Occipital lobe (tissue), 2 donors: ENCODE results near the gene LPCAT1. TPM values are rescaled to one million over a fixed set of nuclear protein-coding genes. Genes with fewer than 3 reads are reported as not detected.
"Not testable (repeated sequence)": the region's sequence is repeated elsewhere in the genome, so short reads cannot be mapped to it uniquely, and the experiment has no call there.

Experiments used
- DNase-seq: peaks from one replicate; lab custom pipeline; 2025; lab: John Stamatoyannopoulos, UW
- total RNA-seq: library from RNA; depleted of rRNA; stranded (reverse); fragments of >200 nt; gene quantifications from one replicate; pipeline ENCODE4 v1.2.3, GENCODE V29; 2014

LPCAT1 gene, protein sequence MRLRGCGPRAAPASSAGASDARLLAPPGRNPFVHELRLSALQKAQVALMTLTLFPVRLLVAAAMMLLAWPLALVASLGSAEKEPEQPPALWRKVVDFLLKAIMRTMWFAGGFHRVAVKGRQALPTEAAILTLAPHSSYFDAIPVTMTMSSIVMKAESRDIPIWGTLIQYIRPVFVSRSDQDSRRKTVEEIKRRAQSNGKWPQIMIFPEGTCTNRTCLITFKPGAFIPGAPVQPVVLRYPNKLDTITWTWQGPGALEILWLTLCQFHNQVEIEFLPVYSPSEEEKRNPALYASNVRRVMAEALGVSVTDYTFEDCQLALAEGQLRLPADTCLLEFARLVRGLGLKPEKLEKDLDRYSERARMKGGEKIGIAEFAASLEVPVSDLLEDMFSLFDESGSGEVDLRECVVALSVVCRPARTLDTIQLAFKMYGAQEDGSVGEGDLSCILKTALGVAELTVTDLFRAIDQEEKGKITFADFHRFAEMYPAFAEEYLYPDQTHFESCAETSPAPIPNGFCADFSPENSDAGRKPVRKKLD
- total RNA-seq = 129 TPM

DNA sequence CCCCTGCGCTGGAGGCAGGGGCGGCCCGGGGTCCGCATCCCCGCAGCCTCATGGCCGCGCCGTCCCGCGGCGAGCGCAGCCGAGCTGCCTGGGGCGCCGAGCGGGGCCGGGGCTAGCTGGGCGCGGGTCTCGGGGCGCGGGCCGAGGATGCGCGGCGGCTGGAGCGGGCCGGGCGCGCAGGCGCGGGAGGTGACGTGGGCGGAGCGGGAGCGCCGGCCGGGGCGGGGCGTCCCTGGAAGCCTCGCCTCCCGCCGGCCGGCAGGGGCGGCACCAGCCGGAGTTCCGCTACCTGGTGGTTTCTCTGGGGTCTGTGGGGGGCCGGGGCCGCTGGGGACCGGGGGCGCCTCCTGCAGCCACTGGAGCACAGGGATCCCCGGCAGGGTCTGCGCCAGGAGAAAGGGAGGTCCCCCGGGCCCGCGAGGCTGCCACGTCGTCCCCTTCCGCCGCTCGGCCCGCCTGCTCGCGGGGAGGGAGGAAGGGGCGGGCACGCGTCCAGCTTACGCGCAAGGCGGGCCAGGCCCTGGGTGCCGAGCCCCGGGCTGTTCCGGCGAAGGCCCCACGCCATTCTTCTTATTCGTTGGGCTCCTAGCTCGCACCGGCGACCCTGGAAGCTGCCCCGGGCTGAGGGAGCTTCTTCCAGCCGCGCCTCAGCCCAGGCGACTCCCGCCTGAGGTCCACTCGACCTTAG, at the start of gene LPCAT1:
Gene LPCAT1, minus strand, starts transcription at position 168 of the 688 bp plus-strand sequence. Its CDS starts 116 bp downstream, at position 52.
- DNase-seq = peak; percentile 53

DNA sequence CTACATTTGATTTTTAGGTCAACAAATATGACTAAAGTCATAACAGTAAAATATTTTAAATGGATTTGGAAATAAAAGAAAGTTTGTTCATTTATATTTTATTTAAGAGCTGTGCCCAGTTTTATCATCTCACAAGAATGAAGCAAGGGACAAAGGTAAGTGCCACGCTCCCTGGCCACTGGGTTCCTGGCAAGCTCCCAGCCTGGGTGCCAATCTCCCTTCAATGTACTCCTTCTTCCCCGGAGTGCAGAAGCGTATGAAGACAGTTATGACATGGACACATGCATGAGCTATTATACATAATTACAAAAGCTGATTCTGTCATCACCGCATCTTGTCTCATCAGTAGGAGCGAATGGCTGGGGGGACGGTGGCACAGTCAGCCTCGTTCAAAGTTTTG, 48.1 kb upstream of the LPCAT1 start:
- DNase-seq = not testable (repeated sequence)

- no peak for DNase-seq
These were observed 47.2 kb upstream of the LPCAT1 start for GRCh38 chr5:1570975-1571374.

DNA sequence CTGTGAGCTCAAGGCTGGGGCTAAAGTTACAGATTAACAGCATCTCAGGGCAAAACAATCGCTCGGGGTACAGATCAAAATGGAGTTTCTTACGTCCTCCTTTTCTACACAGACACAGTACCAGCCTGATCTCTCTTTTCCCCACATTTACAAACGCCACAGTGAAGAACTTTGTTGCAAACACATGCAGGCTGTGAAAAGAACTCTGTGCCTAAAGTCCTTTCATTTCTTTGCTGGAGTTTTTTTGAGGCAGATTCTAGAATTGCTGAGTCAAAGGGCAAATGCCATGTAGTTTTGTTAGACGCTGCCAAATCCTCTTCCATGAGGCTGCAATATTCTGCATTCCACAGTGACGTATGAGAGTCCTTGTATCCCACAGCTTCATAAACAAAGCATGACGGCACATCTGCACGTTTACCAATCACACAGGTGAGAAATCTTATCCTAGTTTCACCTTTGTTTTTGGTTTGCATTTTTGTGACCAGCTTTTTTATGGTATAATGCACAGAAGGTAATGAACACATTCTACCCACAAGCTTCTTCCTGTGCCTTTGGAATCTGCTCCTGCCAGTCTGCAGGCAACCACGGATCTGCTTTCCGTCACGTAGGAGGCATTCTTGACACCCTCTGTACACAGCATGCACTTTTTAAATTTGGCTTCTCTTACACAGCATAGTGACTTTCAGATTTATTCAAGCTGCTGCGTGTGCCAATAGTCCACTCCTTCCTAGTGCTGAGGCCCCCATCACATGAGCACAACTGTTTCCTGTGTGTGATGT, 44.6 kb upstream of the LPCAT1 start:
- no peak for DNase-seq

GRCh38 chr5:1567527-1568200, 43.9 kb upstream of the LPCAT1 start:
- DNase-seq = not testable (repeated sequence)

- DNase-seq = no peak
These were observed 42.3 kb upstream of the LPCAT1 start for GRCh38 chr5:1565737-1566734.

DNA sequence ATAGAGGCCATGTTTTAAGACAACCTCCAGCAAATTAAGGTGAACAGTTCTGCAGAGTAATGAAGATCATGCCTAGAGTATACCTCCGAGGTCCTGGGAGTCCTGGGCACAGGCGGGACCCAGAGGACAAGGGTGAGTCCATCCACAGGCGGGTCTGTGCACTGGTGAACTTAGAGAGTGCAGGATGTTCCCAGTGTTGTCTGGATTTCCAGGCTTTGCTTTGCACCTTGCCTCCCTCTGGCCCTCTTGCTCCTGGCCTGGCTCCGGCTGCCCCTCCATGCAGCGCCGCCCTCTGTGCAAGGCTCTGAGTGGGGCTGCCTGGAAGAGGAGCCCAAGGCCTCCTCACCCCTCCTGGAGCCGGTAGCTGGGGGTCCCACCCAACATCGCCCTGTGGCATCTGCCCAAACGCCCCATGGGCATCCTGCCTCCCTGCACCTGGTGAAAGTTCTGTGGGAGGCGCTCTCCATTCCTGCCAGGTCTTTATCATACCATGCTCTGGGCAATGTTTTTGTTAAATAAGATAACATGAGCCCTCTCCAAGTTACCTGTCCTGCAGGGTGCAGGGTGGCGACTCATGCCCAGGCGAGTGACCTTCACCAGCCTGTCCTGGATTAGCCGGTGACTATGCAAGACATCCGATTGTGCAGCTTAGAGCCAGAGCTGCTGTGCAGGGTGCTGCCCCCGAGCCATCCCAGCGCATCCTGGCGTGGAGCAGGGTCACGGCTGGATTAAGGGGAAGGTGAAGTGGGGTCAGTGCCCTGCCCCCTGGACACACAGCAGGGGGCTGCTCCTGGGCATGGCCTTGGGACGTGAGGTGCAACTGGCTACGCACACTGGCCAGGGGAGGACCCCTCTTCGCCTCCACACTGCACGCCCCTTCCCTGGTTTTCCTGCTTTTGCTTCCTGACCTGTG, 41.3 kb upstream of the LPCAT1 start:
- DNase-seq = no peak

GRCh38 chr5:1564182-1564748, 40.5 kb upstream of the LPCAT1 start:
- DNase-seq = no peak

DNA sequence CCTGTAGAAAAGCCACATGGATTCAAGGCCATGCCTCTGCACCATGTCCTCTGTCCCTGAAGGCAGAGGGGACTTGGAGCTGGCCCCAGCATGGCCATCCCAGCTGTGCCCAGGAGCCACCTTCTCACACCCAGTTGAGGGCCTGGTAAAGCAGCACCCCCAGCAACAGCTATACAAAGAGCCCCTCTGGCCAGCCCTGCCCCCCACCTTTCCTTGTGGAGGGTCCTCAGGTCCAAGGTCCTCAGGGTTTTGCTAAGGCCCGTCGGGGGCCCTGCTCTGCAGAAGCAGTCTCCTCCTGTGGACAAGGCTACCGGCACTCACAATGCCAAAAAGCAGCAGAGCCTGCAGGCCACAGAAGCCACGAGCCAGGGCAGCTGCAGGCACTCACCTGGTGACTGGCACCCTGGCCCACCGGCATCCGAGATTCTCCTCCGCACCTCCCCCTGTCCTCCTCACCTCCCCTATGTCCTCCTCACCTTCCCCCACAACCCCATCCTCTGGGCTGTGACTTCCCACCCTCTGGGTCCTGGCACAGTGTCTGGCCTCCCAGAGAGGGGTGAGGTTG, 39.9 kb upstream of the LPCAT1 start:
- DNase-seq = no peak

GRCh38 chr5:1563051-1563461, 39.3 kb upstream of the LPCAT1 start:
- DNase-seq = no peak

DNA sequence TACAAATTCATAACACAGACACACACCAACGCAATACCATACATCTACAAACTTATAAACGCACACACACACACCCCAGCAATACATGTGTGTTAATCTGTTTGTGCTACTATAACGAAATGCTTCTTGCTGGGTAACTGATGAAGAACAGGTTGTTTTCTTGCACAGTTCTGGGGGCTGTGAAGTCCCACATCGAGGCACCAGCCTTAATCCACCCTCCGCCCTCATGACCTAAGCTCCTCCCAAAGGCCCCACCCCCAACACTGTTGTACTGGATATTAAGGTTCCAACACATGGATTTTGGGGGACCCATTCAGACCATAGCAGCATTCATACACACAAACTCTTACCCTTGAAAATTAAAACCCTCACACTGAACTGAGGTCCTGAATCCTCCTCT, 38.8 kb upstream of the LPCAT1 start:
- DNase-seq = no peak

DNA sequence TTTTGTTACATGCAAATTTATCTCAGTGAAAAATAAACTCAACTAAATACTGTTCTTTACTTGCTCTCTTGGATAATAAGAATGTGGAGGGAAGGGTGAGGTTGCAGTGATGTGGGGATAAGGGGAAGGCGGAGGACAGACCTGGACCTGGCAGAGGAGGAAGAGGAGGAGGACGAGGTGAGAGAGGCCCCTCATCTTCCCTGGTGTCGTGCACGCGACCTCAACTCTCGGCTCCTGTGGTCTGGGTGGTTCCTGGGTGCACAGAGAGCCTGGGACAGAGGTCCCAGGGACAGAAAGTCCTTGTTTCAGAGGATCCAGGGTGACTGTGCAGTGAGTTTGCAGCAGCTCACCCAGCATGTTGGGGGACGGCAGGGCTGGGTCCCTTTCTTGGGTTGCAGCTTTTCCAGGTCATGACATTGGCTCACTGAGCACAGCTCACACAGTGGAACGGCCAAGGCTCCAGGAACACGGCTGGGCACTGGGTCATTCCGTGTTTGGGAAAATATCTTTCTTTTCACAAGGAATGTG, 37.7 kb upstream of the LPCAT1 start:
- DNase-seq = no peak

- not testable (repeated sequence) for DNase-seq
These were observed 36.7 kb upstream of the LPCAT1 start for GRCh38 chr5:1560499-1560898.

- DNase-seq = no peak
These were observed 35.2 kb upstream of the LPCAT1 start for GRCh38 chr5:1558944-1559343.

DNA sequence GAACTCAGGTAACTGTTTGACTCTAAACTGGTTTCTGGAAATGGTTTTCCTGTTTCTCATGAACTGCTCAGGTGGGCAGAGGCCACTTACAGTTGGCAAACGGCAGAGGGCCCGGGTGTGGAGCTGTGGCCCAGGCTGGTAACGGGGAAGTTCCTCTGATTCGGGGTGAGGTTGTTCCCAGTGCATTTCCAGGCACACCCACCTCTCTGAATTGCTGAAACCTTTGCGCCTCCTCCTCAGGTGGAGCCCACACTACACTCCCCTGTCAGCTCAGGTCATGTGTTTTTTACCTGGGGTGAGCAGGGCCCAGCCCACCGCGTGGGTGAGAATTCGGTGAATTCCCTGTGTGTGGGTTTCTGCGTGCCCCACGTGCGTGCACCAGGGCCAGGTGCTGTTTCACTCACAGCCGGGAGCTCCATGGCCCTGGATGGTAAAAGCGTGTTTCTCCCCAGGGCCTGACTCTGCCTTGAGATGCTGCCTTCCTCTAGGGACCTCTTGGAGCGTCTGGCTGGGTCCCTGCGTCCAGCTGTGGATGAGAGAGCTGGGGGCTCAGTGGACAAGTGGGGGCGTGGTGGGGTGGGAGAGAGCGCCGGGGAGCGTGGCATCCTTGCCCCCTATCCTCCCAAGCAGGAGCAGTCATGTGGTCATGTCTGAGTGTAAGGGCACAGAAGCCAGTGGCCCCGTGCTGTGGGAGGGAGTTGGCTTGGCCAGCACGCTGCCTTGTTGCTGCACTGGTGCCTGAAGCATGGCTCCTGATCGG, 33.5 kb upstream of the LPCAT1 start:
- DNase-seq = no peak

GRCh38 chr5:1555808-1556731, 32.3 kb upstream of the LPCAT1 start:
- DNase-seq = no peak
